HG03066 (cell line): Measurements from ENCODE around the gene SLC22A16.
"Not testable (repeated sequence)": the region's sequence is repeated elsewhere in the genome, so short reads cannot be mapped to it uniquely, and the experiment has no call there.

Experiments used
- ATAC-seq: cut with Tn5 transposase; IDR thresholded peaks from one replicate; pipeline ENCODE4 v1.9.1; 2021; ENCODE audit warnings: low read depth; ENCODE audit not compliant: unreplicated experiment

Gene SLC22A16

GRCh38 chr6:110491644-110492317 is 15.4 kb upstream of the SLC22A16 start:
- ATAC-seq, result no peak

GRCh38 chr6:110491299-110491643 is 14.9 kb upstream of the SLC22A16 start:
- no peak for ATAC-seq

- ATAC-seq, result no peak
These were observed 13.7 kb upstream of the SLC22A16 start for GRCh38 chr6:110490110-110490509.

GRCh38 chr6:110488606-110489190 is 12.3 kb upstream of the SLC22A16 start:
- ATAC-seq, result no peak

- ATAC-seq, result not testable (repeated sequence)
These were observed 11.6 kb upstream of the SLC22A16 start for GRCh38 chr6:110487968-110488381.

- ATAC-seq, result no peak
These were observed 10.3 kb upstream of the SLC22A16 start for GRCh38 chr6:110486756-110487155.

- ATAC-seq, result no peak
These were observed 9.1 kb upstream of the SLC22A16 start for GRCh38 chr6:110485491-110485890.

GRCh38 chr6:110484321-110484720 is 7.9 kb upstream of the SLC22A16 start:
- no peak for ATAC-seq

GRCh38 chr6:110482774-110483400 is 6.5 kb upstream of the SLC22A16 start:
- no peak for ATAC-seq

GRCh38 chr6:110481081-110481480 is 4.7 kb upstream of the SLC22A16 start:
- ATAC-seq, result no peak

- no peak for ATAC-seq
These were observed 1.3 kb downstream of the SLC22A16 start for GRCh38 chr6:110475066-110475653.

- ATAC-seq, result no peak
These were observed 1.9 kb downstream of the SLC22A16 start for GRCh38 chr6:110474500-110474899.

GRCh38 chr6:110472739-110473138 is 3.7 kb downstream of the SLC22A16 start:
- ATAC-seq, result no peak

- no peak for ATAC-seq
These were observed 4.6 kb downstream of the SLC22A16 start for GRCh38 chr6:110471726-110472365.

- no peak for ATAC-seq
These were observed 7.7 kb downstream of the SLC22A16 start for GRCh38 chr6:110468731-110469130.

- ATAC-seq, result no peak
These were observed 8.8 kb downstream of the SLC22A16 start for GRCh38 chr6:110467566-110468140.

- no peak for ATAC-seq
These were observed 13.4 kb downstream of the SLC22A16 start for GRCh38 chr6:110462884-110463481.

- ATAC-seq, result no peak
These were observed 15.0 kb downstream of the SLC22A16 start for GRCh38 chr6:110461376-110461775.

- ATAC-seq, result no peak
These were observed 17.3 kb downstream of the SLC22A16 start for GRCh38 chr6:110459137-110459536.

- ATAC-seq, result no peak
These were observed 17.9 kb downstream of the SLC22A16 start for GRCh38 chr6:110458476-110458875.
